Thyroid gland (tissue), 4 donors: ENCODE data around the gene ABTB1. TPM values are rescaled to one million over a fixed set of nuclear protein-coding genes. Genes with fewer than 3 reads are reported as not detected.

Source experiments
- DNase-seq, 2 donors: peaks; one replicate each; pipeline ENCODE4 v3.0.0-alpha.2; 2019
- H3K27ac ChIP-seq, 3 donors: fragments of 200-600 bp; sonication (generic); 1 replicate in 2 of 3; 2 replicates in 1 of 3; pipeline ENCODE4 v1.5.1; 2016 to 2019; ENCODE audit warnings: mild to moderate bottlenecking in 1 of 3, moderate library complexity in 1 of 3
- H3K27me3 ChIP-seq: fragments of 200-600 bp; sonication (generic); one replicate; pipeline ENCODE4 v1.5.1; 2019
- H3K36me3 ChIP-seq, 2 donors: fragments of 200-600 bp; sonication (generic); one replicate each; pipeline ENCODE4 v1.5.1; 2016 to 2019
- H3K4me1 ChIP-seq, 2 donors: fragments of 200-600 bp; sonication (generic); one replicate each; pipeline ENCODE4 v1.5.1; 2017 to 2019
- H3K4me3 ChIP-seq, 3 donors: fragments of 200-600 bp; sonication (generic); replicated peaks in 1 of 3; 1 replicate in 2 of 3; 2 replicates in 1 of 3; pipeline ENCODE4 v1.5.1; 2016; ENCODE audit warnings: mild to moderate bottlenecking in 1 of 3
- H3K9me3 ChIP-seq: fragments of 200-600 bp; sonication (generic); one replicate; pipeline ENCODE4 v1.5.1; 2017
- POLR2A ChIP-seq, 2 donors: fragments of 450-650 bp; IDR thresholded peaks; one replicate each; pipeline ENCODE4 v1.6.1; 2017; ENCODE audit warnings: antibody characterized with exemption in 2 of 2, mild to moderate bottlenecking in 2 of 2, moderate library complexity in 1 of 2
- WGBS, 2 donors: methylation state at CpG; one replicate each; pipeline ENCODE4 v1.1.5; 2017; 5-methylcytosine and 5-hydroxymethylcytosine counted together
- intact Hi-C: fragments of 100-400 bp; cut with DNase I; formaldehyde crosslinking; loops from one replicate; pipeline ENCODE4 v1.15.1; 2023
- total RNA-seq, 4 donors: library from RNA; depleted of rRNA; stranded (reverse); fragments of >200 nt; gene quantifications; one replicate each; pipeline ENCODE4 v1.2.3, GENCODE V29; 2016
- TF ChIP-seq, protein P1 (sequence below), 6 experiments: fragments of 200-600 bp in 3 of 6; fragments of 450-650 bp in 3 of 6; sonication (generic) in 3 of 6; IDR thresholded peaks; one replicate each; pipeline ENCODE4 v1.5.1; 2016 to 2019; ENCODE audit warnings: antibody characterized with exemption in 6 of 6, mild to moderate bottlenecking in 2 of 6, inconsistent platforms in 1 of 6, moderate library complexity in 1 of 6

The ABTB1 gene
- 10 to 100 TPM; 18.9 to 29.1 (median 24.4) TPM for total RNA-seq

DNA sequence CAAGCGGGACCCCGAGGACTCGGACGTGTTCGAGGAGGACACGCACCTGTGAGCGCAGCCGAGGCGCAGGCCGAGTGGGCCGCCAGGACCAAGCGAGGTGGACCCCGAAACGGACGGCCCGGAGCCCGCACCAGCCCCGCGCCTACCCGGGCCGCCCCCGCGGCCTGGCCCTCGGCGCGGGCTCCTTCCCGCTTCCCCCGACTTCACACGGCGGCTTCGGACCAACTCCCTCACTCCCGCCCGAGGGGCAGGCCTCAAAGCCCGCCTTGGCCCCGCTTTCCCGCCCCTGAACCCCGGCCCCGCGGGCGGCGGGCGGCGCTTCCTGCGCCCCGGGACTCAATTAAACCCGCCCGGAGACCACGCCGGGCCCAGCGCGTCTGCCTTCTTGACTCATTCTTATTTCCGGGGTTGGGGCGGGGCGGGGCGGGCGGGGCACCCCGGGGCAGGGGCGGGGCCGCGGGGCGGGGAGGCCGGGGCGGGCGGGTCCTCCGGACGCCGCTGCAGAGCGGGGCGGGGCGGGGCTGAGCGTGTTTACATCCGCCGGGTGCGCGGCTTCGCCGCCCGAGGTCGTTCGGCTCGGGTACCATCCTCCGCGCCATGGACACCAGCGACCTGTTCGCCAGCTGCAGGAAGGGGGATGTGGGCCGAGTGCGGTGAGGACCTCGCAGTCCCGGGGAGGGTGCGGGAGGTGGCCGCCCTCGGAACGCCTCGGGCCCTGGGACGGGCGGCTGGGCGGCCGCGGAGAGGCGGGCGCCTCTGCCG is at the start of gene ABTB1:
ABTB1 (plus strand) TSS at position 524 of the 762 bp plus-strand sequence; CDS start at position 598, 74 bp downstream.
- TF ChIP-seq, protein P1, sequence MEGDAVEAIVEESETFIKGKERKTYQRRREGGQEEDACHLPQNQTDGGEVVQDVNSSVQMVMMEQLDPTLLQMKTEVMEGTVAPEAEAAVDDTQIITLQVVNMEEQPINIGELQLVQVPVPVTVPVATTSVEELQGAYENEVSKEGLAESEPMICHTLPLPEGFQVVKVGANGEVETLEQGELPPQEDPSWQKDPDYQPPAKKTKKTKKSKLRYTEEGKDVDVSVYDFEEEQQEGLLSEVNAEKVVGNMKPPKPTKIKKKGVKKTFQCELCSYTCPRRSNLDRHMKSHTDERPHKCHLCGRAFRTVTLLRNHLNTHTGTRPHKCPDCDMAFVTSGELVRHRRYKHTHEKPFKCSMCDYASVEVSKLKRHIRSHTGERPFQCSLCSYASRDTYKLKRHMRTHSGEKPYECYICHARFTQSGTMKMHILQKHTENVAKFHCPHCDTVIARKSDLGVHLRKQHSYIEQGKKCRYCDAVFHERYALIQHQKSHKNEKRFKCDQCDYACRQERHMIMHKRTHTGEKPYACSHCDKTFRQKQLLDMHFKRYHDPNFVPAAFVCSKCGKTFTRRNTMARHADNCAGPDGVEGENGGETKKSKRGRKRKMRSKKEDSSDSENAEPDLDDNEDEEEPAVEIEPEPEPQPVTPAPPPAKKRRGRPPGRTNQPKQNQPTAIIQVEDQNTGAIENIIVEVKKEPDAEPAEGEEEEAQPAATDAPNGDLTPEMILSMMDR (IDR thresholded peaks at IDR 0.05): no peak
- TF ChIP-seq POLR2A (IDR thresholded peaks at IDR 0.05): peak in 1 of 2 donors; percentile 63
- H3K27me3 ChIP-seq: no peaks in the 10 kb centered on the region
- peak; percentile 79 to 81 for DNase-seq
- intact Hi-C loops: loop anchor here (5.0 kb wide), 1 partner anchor 75 kb away; the partner anchor contains the start of gene MCM2
- no peaks in the 10 kb centered on the region for H3K36me3 ChIP-seq
- WGBS, 2 donors: 0% methylated on average over 4 of the region's 102 CpGs; no CpG with 5 or more reads in 1 of the 2 donors
- peak within 1 kb of the TSS; percentile 93 to 97 (median 95) for H3K4me3 ChIP-seq
- peak within 1 kb of the TSS; percentile 78 to 80 (median 80) for H3K27ac ChIP-seq
- peaks cover 14% of the 10 kb centered on the region in 2 donors for H3K4me1 ChIP-seq
- H3K9me3 ChIP-seq: no peaks in the 10 kb centered on the region

DNA sequence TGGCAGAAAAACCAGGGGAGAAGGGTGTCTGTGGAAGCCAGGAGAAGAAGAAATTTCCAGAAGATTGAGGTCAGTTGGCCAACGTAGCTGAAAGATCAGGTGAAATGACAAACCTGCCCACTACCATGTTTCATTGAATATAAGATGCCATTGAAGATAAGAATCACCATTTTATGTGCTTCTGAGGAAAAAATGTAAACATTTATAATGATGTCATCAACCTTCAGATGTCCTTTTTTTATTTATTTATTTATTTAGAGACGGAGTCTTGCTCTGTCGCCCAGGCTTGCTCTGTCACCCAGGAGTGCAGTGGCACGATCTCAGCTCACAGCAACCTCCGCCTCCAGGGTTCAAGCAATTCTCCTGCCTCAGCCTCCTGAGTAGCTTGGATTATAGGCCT is 48.7 kb upstream of the ABTB1 start:
- no peak for DNase-seq
- H3K4me1 ChIP-seq: no peaks in the 10 kb centered on the region
- H3K36me3 ChIP-seq: peaks cover 9 to 18% of the 10 kb centered on the region in 2 donors
- H3K9me3 ChIP-seq: no peaks in the 10 kb centered on the region
- intact Hi-C loops: no loop called here
- H3K4me3 ChIP-seq: no peak overlapping the region
- 82 to 85% methylated on average over 5 of the region's 5 CpGs for WGBS, 2 donors
- no peaks in the 10 kb centered on the region for H3K27me3 ChIP-seq
- H3K27ac ChIP-seq: no peak overlapping the region
- TF ChIP-seq, protein P1 (IDR thresholded peaks at IDR 0.05): no peak

DNA sequence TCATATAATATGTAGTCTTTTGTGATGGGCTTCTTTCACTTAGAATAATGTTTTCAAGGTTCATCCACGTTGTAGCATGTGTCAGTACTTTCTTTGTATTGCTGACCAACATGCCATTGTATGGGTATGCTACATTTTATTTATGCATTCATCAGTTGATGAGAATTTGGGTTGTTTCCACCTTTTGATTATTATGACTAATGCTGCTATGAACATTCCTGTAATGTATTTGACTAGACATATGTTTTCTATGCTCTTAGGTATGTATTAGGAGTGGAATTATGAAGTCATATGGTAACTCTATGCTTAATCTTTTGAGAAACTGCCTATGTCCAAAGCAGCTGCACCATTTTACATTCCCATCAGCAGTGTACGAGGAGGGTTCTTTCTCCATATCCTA is 46.9 kb upstream of the ABTB1 start:
- TF ChIP-seq, protein P1 (IDR thresholded peaks at IDR 0.05): no peak
- no peak for TF ChIP-seq POLR2A (IDR thresholded peaks at IDR 0.05)
- no peak overlapping the region for H3K4me3 ChIP-seq
- no peaks in the 10 kb centered on the region for H3K9me3 ChIP-seq
- DNase-seq: no peak
- peaks cover 6 to 7% of the 10 kb centered on the region in 2 donors for H3K4me1 ChIP-seq
- H3K27me3 ChIP-seq: no peaks in the 10 kb centered on the region
- H3K27ac ChIP-seq: no peak overlapping the region
- H3K36me3 ChIP-seq: peaks cover 4 to 6% of the 10 kb centered on the region in 2 donors
- 66 to 72% methylated on average over 2 of the region's 2 CpGs for WGBS, 2 donors
- intact Hi-C loops: no loop called here

DNA sequence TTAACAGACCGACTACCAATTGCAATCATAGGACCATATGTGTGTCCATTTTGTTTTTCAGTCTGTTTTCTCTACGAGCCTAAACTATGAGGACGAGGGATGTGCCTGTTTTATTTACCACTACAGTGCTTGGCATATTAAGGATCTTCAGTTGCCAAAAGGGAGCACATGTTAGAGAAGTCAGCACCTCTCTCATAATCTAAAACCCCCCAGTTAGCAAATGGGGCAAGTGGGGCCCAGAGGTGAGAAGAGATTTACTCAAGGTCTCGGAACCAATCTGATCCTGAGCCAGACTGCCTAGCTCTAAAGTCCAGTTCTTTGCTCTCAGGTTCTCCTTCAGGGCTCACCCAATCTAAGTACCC is 44.3 kb upstream of the ABTB1 start:
- WGBS, 2 donors: 83 to 88% methylated on average over 4 of the region's 4 CpGs
- Histone ChIP-seq H3K4me1 (peaks cover 6 to 7% of the 10 kb centered on the region in 2 donors), H3K27ac (no peak overlapping the region), H3K36me3 (no peaks in the 10 kb centered on the region), H3K9me3 (no peaks in the 10 kb centered on the region), H3K4me3 (no peak overlapping the region), H3K27me3 (no peaks in the 10 kb centered on the region)
- no peak for DNase-seq
- TF ChIP-seq, protein P1 (IDR thresholded peaks at IDR 0.05): no peak
- no peak for TF ChIP-seq POLR2A (IDR thresholded peaks at IDR 0.05)
- intact Hi-C loops: no loop called here

DNA sequence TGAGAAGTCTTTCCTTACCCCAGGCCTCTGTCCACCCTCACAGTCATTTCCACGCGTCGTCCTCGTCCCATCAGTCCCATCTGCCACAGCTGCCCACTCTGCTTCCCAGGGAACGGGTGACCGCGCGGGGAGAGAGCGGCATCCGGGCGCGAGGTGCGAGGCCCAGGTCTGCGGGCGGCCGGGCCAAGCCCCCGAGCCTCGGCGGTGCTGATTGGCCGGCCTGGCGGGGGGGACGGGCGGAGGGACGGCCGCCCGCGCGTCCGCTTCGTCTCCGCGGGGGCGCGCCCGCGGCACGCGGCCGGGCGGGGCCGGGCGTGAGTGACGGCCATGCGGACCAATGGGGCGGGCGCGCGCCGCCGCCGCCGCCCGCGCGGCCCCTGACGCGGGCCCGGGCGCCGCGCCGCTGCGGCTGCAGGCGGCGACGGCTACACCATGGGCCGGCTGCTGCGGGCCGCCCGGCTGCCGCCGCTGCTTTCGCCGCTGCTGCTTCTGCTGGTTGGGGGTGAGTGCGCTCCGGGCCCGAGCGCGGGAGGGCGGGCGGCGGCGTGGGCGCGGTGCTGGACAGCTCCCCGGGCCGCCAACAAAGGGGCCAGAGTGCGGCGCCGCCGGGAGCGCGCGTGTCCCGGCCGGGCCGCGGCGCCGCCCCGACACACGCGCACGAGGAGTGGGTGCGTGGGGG is 43.8 kb upstream of the ABTB1 start, which contains the start of gene PODXL2:
PODXL2 (plus strand) TSS at position 398 of the 679 bp plus-strand sequence; CDS start at position 433, 35 bp downstream.
- H3K9me3 ChIP-seq: no peaks in the 10 kb centered on the region
- peak within 1 kb of the TSS in 1 of 3 donors; percentile 34 for H3K4me3 ChIP-seq
- peak; percentile 59 to 67 for DNase-seq
- no peaks in the 10 kb centered on the region for H3K27me3 ChIP-seq
- no peak within 1 kb of the TSS for H3K27ac ChIP-seq
- TF ChIP-seq, protein P1 (IDR thresholded peaks at IDR 0.05): no peak
- no peak for TF ChIP-seq POLR2A (IDR thresholded peaks at IDR 0.05)
- 26 to 34% methylated on average over 7 to 13 of the region's 105 CpGs for WGBS, 2 donors
- intact Hi-C loops: no loop called here
- H3K36me3 ChIP-seq: no peaks in the 10 kb centered on the region
- H3K4me1 ChIP-seq: peaks cover 6 to 7% of the 10 kb centered on the region in 2 donors
